HepG2 (cell line): Measurements from ENCODE around the gene CARHSP1. TPM values are rescaled to one million over a fixed set of nuclear protein-coding genes. Genes with fewer than 3 reads are reported as not detected.
A peak's percentile ranks its signal among the peaks of the same experiment; 100 is the strongest.

Experiments used
- ATAC-seq: fragments of 200-7000 bp; cut with Tn5 transposase; 3 replicates; pipeline ENCODE4 v1.9.1; 2020; ENCODE audit warnings: mild to moderate bottlenecking, moderate library complexity
- BruUV-seq: library from RNA; stranded (reverse); fragments of 400-500 nt; replicated peaks from 2 replicates; lab custom pipeline; 2021; lab: Mats Ljungman, UMichigan
- CTCF ChIA-PET: fragments of 300-600 bp; formaldehyde crosslinking; extraction: SDS; loops from one replicate; lab custom pipeline; 2021; ENCODE audit warnings: low total read pairs, inconsistent platforms, low intra/inter-chr PET ratio; lab: Yijun Ruan, JAX
- POLR2A ChIA-PET: fragments of 350-600 bp; sonication (Branson Sonifier 250); formaldehyde crosslinking; loops from one replicate; lab custom pipeline; 2020; ENCODE audit warnings: antibody characterized with exemption, inconsistent platforms; lab: Yijun Ruan, JAX
- DNase-seq: peaks from one replicate; pipeline ENCODE4 v3.0.0-alpha.2; 2015; ENCODE audit warnings: low spot score
- FAIRE-seq: peaks from 3 replicates; lab custom pipeline; 2011; peaks lifted over from hg19 to GRCh38; lab: Jason Lieb, UNC
- H2AFZ ChIP-seq: one replicate; pipeline ENCODE4 v1.6.1; 2011; ENCODE audit warnings: low read length, inconsistent platforms
- H3K27ac ChIP-seq: fragments of 300-600 bp; 3 replicates; pipeline ENCODE4 v1.8.0; 2011; ENCODE audit warnings: mixed run types, mild to moderate bottlenecking, mixed read lengths, low read length, inconsistent platforms; ENCODE audit not compliant: insufficient read depth; ENCODE audit errors: extremely low read length
- H3K27me3 ChIP-seq, 2 experiments: fragments of 200-600 bp in 1 of 2; 2 replicates in 1 of 2; 3 replicates in 1 of 2; pipeline versions ENCODE4 v1.6.0 to v1.8.0; 2011; ENCODE audit warnings: low read length in 2 of 2, mild to moderate bottlenecking in 2 of 2, moderate library complexity in 2 of 2, inconsistent platforms in 1 of 2; ENCODE audit not compliant: insufficient read depth in 2 of 2, control insufficient read depth in 1 of 2
- H3K36me3 ChIP-seq, 2 experiments: fragments of 200-600 bp in 1 of 2; replicated peaks in 1 of 2; 2 replicates in 1 of 2; 3 replicates in 1 of 2; pipeline versions ENCODE4 v1.5.1 to v1.8.0; 2011; ENCODE audit warnings: low read length in 2 of 2, inconsistent platforms in 1 of 2; ENCODE audit not compliant: insufficient read depth in 2 of 2, control insufficient read depth in 1 of 2
- H3K4me1 ChIP-seq: 2 replicates; pipeline ENCODE4 v1.5.1; 2012; ENCODE audit warnings: low read length, inconsistent platforms; ENCODE audit not compliant: insufficient read depth
- H3K4me2 ChIP-seq: 2 replicates; pipeline ENCODE4 v1.6.0; 2011; ENCODE audit warnings: low read depth, low read length, inconsistent platforms
- H3K4me3 ChIP-seq, 3 experiments: fragments of 200-600 bp in 1 of 3; sonication (generic), shearing (Covaris generic) in 1 of 3; replicated peaks in 1 of 3; 2 replicates each; pipeline ENCODE4 v1.5.1; 2011 to 2016; ENCODE audit warnings: low read length in 3 of 3, inconsistent platforms in 2 of 3, low read depth in 2 of 3, mild to moderate bottlenecking in 2 of 3, control low read depth in 1 of 3, mixed read lengths in 1 of 3; ENCODE audit not compliant: insufficient read depth in 1 of 3
- H3K79me2 ChIP-seq: one replicate; pipeline ENCODE4 v1.6.1; 2011; ENCODE audit warnings: low read length, inconsistent platforms; ENCODE audit not compliant: insufficient read depth
- H3K9ac ChIP-seq: 2 replicates; pipeline ENCODE4 v1.6.0; 2011; ENCODE audit warnings: mild to moderate bottlenecking, low read depth, low read length, inconsistent platforms; ENCODE audit not compliant: insufficient read depth
- H3K9me3 ChIP-seq: 2 replicates; pipeline ENCODE4 v1.5.1; 2012; ENCODE audit warnings: mild to moderate bottlenecking, low read length
- H4K20me1 ChIP-seq: 2 replicates; pipeline ENCODE4 v1.6.0; 2011; ENCODE audit warnings: inconsistent platforms, mild to moderate bottlenecking, low read length, moderate library complexity; ENCODE audit not compliant: insufficient read depth
- ARNT2 ChIP-seq: sonication (generic); formaldehyde crosslinking; IDR thresholded peaks from 2 replicates; pipeline ENCODE4 v1.8.0; 2022; ENCODE audit warnings: mild to moderate bottlenecking, low read depth, missing genetic modification reagents, moderate library complexity
- BHLHE40 ChIP-seq: IDR thresholded peaks from 2 replicates; pipeline ENCODE4 v1.6.1; 2011; ENCODE audit warnings: low read length, improper control_type of control experiment
- BORCS8-MEF2B ChIP-seq: sonication (generic); formaldehyde crosslinking; IDR thresholded peaks from 2 replicates; pipeline ENCODE4 v1.8.0; 2022; ENCODE audit warnings: mild to moderate bottlenecking, missing genetic modification reagents
- CHD4 ChIP-seq: fragments of 200-600 bp; sonication (generic); IDR thresholded peaks from 2 replicates; pipeline ENCODE4 v1.7.0; 2017; ENCODE audit warnings: mild to moderate bottlenecking, low read length, borderline replicate concordance
- ISX ChIP-seq: sonication (generic); formaldehyde crosslinking; conservative IDR thresholded peaks from 2 replicates; pipeline ENCODE4 v1.5.0; 2020; ENCODE audit warnings: missing genetic modification reagents
- PRPF4 ChIP-seq: fragments of 200-400 bp; formaldehyde crosslinking; IDR thresholded peaks from 2 replicates; pipeline ENCODE4 v1.6.1; 2016; ENCODE audit warnings: low read length, low read depth; ENCODE audit not compliant: poor library complexity, severe bottlenecking
- RBAK ChIP-seq: sonication (generic); formaldehyde crosslinking; IDR thresholded peaks from 2 replicates; pipeline ENCODE4 v1.5.1; 2020; ENCODE audit warnings: mild to moderate bottlenecking, missing genetic modification reagents
- ZNF547 ChIP-seq: sonication (generic); formaldehyde crosslinking; IDR thresholded peaks from 2 replicates; pipeline ENCODE4 v1.5.1; 2020; ENCODE audit warnings: mild to moderate bottlenecking, missing genetic modification reagents
- WGBS: methylation state at CpG from one replicate; pipeline ENCODE4 v1.1.6; 2017; ENCODE audit warnings: low lambda C conversion rate; 5-methylcytosine and 5-hydroxymethylcytosine counted together
- in situ Hi-C: cut with HindIII; loops from 2 replicates; pipeline ENCODE4 v1.10.0; 2017; ENCODE audit warnings: low pct_unique_long_range_greater_than_20kb; ENCODE audit not compliant: extremely low pct_ligation_motif_present
- intact Hi-C: fragments of 100-400 bp; cut with micrococcal nuclease; formaldehyde crosslinking; loops from one replicate; pipeline ENCODE4 v1.10.0; 2022; ENCODE audit not compliant: unreplicated experiment
- polyA plus RNA-seq, 8 experiments: library from polyadenylated mRNA; depleted of rRNA in 3 of 8; stranded (reverse) in 7 of 8; unstranded in 1 of 8; fragments of >200 nt; fragmentation: Illumina TruSeq in 4 of 8; extraction: Trizol in 4 of 8; gene quantifications; 2 replicates each; pipeline versions ENCODE4 v1.2.1 to v1.2.3, GENCODE V29; 2011 to 2016; ENCODE audit warnings: low read depth in 4 of 8, missing spikeins in 1 of 8, mixed read lengths in 1 of 8; ENCODE audit not compliant: insufficient read depth in 1 of 8
- total RNA-seq, 5 experiments: library from RNA; depleted of rRNA; stranded (reverse); fragments of >200 nt; fragmentation: Illumina TruSeq; extraction: Trizol; gene quantifications; 2 replicates each; pipeline ENCODE4 v1.2.3, GENCODE V29; 2016; ENCODE audit warnings: low read depth in 1 of 5
- TF ChIP-seq, protein P1 (sequence below): sonication (generic); formaldehyde crosslinking; IDR thresholded peaks from 2 replicates; pipeline ENCODE4 v1.5.1; 2020; ENCODE audit warnings: mild to moderate bottlenecking, missing genetic modification reagents, borderline replicate concordance
- TF ChIP-seq, protein P2 (sequence below): sonication (generic); formaldehyde crosslinking; IDR thresholded peaks from 2 replicates; pipeline ENCODE4 v1.4.0; 2020; ENCODE audit warnings: missing genetic modification reagents
- TF ChIP-seq, protein P3 (sequence below): sonication (generic); formaldehyde crosslinking; IDR thresholded peaks from 2 replicates; pipeline ENCODE4 v1.4.0; 2020; ENCODE audit warnings: missing genetic modification reagents, borderline replicate concordance

The CARHSP1 gene
- total and polyA plus RNA-seq, 2 of the 13 experiments (the other 11 are each of a cell fraction or from before 2014, with no cell fraction given) = 173 to 345 TPM

DNA sequence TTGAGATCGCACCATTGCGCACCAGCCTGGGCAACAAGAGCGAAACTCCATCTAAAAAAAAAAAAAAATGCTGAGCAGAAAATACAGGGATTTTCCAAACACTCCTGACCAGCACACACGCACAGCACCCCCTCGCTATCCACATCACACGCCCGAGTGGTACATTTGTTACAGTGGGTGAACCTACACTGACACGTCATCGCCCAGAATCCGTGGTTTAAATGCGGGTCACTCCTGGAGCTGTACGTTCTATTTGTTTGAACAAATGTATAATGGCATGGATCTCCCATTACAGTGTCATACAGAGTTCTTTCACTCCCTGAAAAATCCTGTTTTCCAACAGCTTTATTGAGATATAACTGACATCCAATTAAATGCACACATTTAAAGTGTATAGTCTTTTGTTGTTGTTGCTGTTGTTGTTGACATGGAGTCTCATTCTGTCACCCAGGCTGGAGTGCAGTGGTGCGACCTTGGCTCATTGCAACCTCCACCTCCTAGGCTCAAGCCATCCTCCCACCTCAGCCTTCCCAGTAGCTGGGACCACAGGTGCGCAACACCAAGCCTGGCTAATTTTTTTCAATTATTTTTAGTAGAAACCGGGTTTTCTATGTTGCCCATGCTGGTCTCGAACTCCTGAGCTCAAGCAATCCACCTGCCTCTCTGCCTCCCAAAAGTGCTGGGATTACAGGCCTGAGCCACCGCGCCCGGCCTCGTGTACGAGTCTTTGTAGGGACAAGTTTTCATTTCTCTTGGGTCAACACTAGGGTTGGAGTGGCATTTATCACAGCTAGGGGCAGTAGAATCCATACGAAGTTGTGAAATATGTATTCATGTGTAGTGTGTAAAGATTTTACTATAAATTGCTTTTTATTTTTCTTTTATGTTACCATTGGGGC lies 4.4 kb upstream of the CARHSP1 start:
- CTCF ChIA-PET = interaction anchor here (0.6 to 1.2 kb wide), 4 partner anchors 10 to 238 kb away, joined by 3 to 7 read pairs (median 4); no protein-coding TSS in a partner anchor
- H2AFZ ChIP-seq = no peak overlapping the region
- H3K27me3 ChIP-seq = peaks cover 0 to 5% of the 10 kb centered on the region in 2 experiments; a peak in 2 of 5 replicates
- no peak overlapping the region; a peak in 1 of 6 replicates for H3K4me3 ChIP-seq
- WGBS = 56% methylated on average over 22 of the region's 22 CpGs
- BruUV-seq = no TSS peak
- peaks cover 3% of the 10 kb centered on the region for H3K79me2 ChIP-seq
- H3K9ac ChIP-seq = no peak overlapping the region
- in situ Hi-C loops (no loop called here), intact Hi-C loops (no loop called here)
- no peaks in the 10 kb centered on the region for H3K36me3 ChIP-seq
- peak; percentile 67 for DNase-seq
- POLR2A ChIA-PET = interaction anchor here (1.8 to 10.4 kb wide), 5 partner anchors 9 to 218 kb away, joined by 5 to 235 read pairs (median 9); partner anchors contain the start of genes HAPSTR1 and LITAFD
- peak; percentile 8; the same call in 1 of the 3 replicates for ATAC-seq
- peaks cover 69% of the 10 kb centered on the region for H3K4me1 ChIP-seq
- no peaks in the 10 kb centered on the region for H4K20me1 ChIP-seq
- H3K4me2 ChIP-seq = peak overlapping the region; percentile 16; the same call in 1 of the 2 replicates
- no peak for FAIRE-seq
- H3K27ac ChIP-seq = no peak overlapping the region
- no peaks in the 10 kb centered on the region for H3K9me3 ChIP-seq
- TF ChIP-seq, protein P1, sequence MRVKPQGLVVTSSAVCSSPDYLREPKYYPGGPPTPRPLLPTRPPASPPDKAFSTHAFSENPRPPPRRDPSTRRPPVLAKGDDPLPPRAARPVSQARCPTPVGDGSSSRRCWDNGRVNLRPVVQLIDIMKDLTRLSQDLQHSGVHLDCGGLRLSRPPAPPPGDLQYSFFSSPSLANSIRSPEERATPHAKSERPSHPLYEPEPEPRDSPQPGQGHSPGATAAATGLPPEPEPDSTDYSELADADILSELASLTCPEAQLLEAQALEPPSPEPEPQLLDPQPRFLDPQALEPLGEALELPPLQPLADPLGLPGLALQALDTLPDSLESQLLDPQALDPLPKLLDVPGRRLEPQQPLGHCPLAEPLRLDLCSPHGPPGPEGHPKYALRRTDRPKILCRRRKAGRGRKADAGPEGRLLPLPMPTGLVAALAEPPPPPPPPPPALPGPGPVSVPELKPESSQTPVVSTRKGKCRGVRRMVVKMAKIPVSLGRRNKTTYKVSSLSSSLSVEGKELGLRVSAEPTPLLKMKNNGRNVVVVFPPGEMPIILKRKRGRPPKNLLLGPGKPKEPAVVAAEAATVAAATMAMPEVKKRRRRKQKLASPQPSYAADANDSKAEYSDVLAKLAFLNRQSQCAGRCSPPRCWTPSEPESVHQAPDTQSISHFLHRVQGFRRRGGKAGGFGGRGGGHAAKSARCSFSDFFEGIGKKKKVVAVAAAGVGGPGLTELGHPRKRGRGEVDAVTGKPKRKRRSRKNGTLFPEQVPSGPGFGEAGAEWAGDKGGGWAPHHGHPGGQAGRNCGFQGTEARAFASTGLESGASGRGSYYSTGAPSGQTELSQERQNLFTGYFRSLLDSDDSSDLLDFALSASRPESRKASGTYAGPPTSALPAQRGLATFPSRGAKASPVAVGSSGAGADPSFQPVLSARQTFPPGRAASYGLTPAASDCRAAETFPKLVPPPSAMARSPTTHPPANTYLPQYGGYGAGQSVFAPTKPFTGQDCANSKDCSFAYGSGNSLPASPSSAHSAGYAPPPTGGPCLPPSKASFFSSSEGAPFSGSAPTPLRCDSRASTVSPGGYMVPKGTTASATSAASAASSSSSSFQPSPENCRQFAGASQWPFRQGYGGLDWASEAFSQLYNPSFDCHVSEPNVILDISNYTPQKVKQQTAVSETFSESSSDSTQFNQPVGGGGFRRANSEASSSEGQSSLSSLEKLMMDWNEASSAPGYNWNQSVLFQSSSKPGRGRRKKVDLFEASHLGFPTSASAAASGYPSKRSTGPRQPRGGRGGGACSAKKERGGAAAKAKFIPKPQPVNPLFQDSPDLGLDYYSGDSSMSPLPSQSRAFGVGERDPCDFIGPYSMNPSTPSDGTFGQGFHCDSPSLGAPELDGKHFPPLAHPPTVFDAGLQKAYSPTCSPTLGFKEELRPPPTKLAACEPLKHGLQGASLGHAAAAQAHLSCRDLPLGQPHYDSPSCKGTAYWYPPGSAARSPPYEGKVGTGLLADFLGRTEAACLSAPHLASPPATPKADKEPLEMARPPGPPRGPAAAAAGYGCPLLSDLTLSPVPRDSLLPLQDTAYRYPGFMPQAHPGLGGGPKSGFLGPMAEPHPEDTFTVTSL (CRISPR knock-in tag) = no peak
- TF ChIP-seq BHLHE40 (no peak), BORCS8-MEF2B (CRISPR knock-in tag) (no peak), CHD4 (no peak), ARNT2 (CRISPR knock-in tag) (no peak), PRPF4 (no peak), RBAK (no peak), ISX (CRISPR knock-in tag) (no peak), ZNF547 (0 out of 2 replicates have a peak, but pooled peaks have one; percentile 16)
- TF ChIP-seq, protein P2, sequence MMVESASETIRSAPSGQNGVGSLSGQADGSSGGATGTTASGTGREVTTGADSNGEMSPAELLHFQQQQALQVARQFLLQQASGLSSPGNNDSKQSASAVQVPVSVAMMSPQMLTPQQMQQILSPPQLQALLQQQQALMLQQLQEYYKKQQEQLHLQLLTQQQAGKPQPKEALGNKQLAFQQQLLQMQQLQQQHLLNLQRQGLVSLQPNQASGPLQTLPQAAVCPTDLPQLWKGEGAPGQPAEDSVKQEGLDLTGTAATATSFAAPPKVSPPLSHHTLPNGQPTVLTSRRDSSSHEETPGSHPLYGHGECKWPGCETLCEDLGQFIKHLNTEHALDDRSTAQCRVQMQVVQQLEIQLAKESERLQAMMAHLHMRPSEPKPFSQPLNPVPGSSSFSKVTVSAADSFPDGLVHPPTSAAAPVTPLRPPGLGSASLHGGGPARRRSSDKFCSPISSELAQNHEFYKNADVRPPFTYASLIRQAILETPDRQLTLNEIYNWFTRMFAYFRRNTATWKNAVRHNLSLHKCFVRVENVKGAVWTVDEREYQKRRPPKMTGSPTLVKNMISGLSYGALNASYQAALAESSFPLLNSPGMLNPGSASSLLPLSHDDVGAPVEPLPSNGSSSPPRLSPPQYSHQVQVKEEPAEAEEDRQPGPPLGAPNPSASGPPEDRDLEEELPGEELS (CRISPR knock-in tag) = 0 out of 2 replicates have a peak, but pooled peaks have one; percentile 12
- TF ChIP-seq, protein P3, sequence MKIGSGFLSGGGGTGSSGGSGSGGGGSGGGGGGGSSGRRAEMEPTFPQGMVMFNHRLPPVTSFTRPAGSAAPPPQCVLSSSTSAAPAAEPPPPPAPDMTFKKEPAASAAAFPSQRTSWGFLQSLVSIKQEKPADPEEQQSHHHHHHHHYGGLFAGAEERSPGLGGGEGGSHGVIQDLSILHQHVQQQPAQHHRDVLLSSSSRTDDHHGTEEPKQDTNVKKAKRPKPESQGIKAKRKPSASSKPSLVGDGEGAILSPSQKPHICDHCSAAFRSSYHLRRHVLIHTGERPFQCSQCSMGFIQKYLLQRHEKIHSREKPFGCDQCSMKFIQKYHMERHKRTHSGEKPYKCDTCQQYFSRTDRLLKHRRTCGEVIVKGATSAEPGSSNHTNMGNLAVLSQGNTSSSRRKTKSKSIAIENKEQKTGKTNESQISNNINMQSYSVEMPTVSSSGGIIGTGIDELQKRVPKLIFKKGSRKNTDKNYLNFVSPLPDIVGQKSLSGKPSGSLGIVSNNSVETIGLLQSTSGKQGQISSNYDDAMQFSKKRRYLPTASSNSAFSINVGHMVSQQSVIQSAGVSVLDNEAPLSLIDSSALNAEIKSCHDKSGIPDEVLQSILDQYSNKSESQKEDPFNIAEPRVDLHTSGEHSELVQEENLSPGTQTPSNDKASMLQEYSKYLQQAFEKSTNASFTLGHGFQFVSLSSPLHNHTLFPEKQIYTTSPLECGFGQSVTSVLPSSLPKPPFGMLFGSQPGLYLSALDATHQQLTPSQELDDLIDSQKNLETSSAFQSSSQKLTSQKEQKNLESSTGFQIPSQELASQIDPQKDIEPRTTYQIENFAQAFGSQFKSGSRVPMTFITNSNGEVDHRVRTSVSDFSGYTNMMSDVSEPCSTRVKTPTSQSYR (CRISPR knock-in tag) = no peak
